ENCODE results near the gene GUK1.

GRCh38 chr1:228096416-228097332, 43.4 kb upstream of the GUK1 start:
- TF ChIP-seq REST (IDR thresholded peaks at IDR 0.05; ENCODE audit: insufficient replicate concordance, low read depth) (no peak), CTCF (IDR thresholded peaks at IDR 0.05; ENCODE audit: insufficient read depth, low read length) (no peak), GABPA (IDR thresholded peaks at IDR 0.05; ENCODE audit: low read depth) (no peak), POLR2AphosphoS5 (IDR thresholded peaks at IDR 0.05; ENCODE audit: low read depth) (no peak), SPI1 (IDR thresholded peaks at IDR 0.05; ENCODE audit: borderline replicate concordance, low read depth) (no peak)

Measured in HL-60 (cell line).